HG02852 (cell line): Measurements from ENCODE around the gene FUNDC2.
"Not testable (repeated sequence)": the region's sequence is repeated elsewhere in the genome, so short reads cannot be mapped to it uniquely, and the experiment has no call there.

Source experiments
- ATAC-seq: cut with Tn5 transposase; IDR thresholded peaks from one replicate; pipeline ENCODE4 v1.9.1; 2021; ENCODE audit warnings: mild to moderate bottlenecking, moderate library complexity; ENCODE audit not compliant: unreplicated experiment

Gene FUNDC2

DNA sequence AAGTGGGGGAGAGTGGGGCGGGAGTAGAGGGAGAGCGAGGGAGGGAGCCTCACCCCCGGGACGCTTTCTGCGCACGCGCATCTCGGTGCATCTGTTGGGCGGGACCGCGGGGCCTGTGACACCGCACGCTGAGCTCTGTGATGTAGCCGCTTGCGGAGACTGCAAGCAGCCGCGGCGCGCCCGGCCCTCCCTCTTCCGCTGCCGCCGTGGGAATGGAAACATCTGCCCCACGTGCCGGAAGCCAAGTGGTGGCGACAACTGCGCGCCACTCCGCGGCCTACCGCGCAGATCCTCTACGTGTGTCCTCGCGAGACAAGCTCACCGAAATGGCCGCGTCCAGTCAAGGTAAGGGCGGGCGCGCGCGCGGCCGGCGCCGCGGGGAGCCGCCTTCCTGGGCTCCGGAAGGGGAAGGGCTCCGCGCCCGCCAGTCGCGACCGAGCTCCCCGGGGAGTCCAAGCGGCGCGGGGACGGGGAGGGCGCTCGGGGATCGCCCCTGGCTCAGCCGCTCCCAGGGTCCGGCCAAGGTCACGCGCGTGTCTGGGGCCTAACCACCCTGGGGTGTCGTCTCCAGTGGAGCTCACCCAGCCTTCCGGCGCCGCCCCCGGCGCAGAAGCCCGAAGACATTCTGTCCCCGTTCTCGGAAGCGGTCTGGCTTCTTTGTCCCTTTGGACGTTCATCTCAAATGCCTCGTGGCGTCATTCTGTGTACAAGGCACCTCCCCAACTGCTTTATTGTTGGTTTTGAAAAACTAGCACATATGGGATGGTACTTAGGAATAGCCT lies at the start of gene FUNDC2:
TSS of gene FUNDC2 (plus strand) at position 118 of the 782 bp plus-strand sequence. CDS start at position 213, 95 bp downstream.
- ATAC-seq = peak; percentile 87

DNA sequence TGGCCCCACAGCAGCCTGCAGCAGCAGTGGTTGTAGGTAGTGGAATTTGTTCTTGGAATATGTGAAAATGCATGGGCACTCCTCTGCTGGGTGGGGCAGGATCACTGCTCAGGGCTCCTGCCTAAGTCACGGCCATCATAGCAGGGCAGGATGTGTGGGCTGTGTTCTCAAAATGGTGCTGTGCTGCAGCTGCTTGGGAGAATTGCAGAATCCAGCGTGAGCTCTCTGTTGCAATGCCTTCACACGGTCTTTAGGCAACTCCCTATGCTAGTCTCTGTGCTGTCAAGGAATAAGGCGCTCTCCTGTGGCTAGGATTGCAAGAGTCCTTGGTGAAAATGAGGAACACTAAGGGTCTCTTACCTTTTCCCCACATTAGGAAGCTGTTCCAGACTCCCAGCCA lies 47.0 kb upstream of the FUNDC2 start:
- no peak for ATAC-seq

GRCh38 chrX:154980330-154981115 lies 46.1 kb upstream of the FUNDC2 start:
- peak; percentile 99 for ATAC-seq

GRCh38 chrX:154981116-154981411 lies 45.6 kb upstream of the FUNDC2 start:
- ATAC-seq = peak; percentile 33

- ATAC-seq = no peak
Observed at GRCh38 chrX:154986826-154987575, 39.6 kb upstream of the FUNDC2 start.

DNA sequence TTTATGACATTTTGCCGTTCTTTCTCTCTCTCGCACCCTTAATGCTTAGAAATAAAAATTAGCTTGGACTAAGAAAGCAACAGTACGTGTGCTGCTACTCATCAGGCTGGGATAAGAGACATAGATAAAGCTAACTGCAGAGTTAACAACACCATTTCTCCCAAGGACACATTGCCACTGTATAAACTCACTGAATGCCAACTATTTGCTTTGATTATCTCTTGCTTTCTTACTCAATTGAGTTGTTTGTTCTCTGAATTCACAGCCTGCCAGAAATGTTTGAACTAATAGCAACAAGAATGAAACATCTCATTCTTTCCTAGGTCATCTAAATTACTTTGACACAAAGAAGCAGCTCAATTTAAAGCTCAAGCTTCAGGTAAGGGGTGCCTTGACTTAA lies 38.7 kb upstream of the FUNDC2 start:
- ATAC-seq = no peak

- no peak for ATAC-seq
Observed at GRCh38 chrX:154988719-154989118, 37.9 kb upstream of the FUNDC2 start.

DNA sequence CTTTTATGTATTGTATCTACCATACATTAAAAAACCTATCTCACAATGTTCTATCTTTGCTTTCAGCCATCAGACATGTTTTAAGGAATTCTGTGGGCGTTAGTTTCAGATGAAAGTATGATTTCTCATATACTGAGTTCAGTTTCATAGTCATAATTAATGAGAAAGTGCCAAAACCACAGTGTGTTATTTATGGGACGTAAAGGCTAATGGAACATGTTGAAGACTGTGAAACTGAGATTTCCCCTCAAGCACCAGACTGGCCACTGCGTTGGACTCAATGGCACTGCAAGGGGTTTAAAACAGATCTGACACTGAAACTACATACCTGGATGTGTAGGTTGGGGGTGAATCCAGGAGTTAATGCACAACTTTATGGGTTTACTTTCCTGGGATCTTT lies 36.1 kb upstream of the FUNDC2 start:
- peak; percentile 56 for ATAC-seq

DNA sequence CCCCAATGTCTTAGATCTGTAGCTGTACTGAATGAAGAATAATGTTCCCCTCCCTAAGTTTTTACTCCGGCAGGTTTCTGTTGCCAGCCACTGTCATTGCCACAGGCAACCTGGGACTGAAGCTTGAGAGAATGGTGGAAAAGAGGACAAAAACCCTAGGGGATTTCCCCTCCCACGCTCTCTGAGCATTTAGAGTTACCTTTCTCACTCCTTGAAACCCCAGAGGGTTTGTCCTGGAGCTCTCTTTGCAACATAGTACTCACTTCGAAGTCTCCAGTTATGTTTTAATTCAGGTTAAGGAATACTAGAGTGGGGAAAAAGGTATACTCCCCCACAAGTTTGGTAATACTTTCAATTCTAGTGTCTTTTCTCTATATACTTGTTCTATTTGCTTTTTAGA lies 35.6 kb upstream of the FUNDC2 start:
- ATAC-seq = peak; percentile 68

GRCh38 chrX:154991476-154991875 lies 35.2 kb upstream of the FUNDC2 start:
- no peak for ATAC-seq

DNA sequence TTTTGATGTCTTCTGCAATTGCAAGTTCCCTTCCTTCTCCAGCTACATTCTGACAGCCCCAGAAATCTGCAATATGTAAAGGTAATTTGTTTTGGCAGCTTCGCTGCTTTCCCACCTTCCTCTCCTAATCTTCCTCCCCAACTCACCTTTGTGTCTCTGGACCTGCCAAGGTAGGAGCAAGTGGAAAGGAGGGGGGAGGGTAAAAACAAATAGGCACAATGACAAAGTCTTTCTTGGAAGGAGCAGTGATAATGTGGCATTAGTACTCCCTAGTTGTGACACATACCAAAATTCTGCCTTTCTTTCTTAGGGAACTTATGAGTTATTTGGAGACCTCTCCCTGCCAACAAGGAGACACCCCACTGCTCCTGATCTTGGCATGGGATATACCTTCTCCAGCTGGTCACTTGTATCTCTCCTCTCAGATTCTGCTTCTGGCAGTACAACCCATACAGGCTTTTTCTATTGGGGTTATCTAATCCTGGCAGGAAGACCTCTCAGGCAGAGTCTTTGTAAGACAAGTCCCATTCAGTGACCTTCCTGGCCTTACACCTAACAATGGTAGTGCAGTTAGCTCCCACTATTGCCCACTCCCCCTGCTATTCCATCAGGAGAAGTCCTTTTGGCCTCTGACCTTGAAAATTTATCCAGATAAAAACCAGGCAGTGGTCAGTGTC lies 28.3 kb upstream of the FUNDC2 start:
- no peak for ATAC-seq

DNA sequence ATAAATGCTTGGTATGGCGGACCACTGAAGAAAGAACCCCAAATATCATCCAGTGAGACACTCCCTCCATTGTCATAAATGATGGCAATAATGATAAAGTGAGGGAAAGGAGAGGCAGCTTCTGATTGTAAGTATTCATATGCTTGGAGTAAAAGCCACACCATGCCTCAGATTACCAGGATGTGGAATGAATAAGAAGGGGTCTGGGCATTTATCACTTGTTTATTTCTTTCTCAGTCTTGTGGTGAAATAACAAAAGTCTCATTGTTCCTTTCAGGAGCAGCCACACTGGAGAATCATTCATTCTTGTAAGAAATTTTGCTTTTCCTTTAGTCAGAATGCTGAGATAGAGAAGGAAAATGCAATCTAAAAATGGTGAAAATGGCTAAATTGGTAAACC lies 25.8 kb upstream of the FUNDC2 start:
- no peak for ATAC-seq

- ATAC-seq = no peak
Observed at GRCh38 chrX:155001873-155002272, 24.8 kb upstream of the FUNDC2 start.

DNA sequence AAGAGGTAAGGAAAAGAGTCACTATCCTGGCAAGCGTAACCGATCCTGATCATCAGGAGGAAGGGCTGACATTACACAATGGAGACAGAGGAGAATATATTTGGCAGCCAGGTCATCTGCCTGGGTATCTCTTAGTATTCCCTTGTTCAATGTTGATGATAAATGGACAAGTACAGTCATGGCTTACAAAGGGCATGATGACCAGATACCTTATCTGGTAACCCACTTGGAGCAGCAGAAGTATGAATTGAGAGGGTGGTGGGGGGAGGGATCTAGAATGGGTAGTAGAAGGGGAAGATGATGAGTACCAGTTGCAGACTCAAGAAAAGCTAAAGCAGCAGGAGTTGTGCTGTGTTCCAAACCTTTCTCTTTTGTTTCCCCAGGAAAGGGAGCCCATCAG lies 21.5 kb upstream of the FUNDC2 start:
- no peak for ATAC-seq

GRCh38 chrX:155006379-155006778 lies 20.3 kb upstream of the FUNDC2 start:
- not testable (repeated sequence) for ATAC-seq

GRCh38 chrX:155006913-155007671 lies 19.6 kb upstream of the FUNDC2 start:
- not testable (repeated sequence) for ATAC-seq

GRCh38 chrX:155008578-155008977 lies 18.1 kb upstream of the FUNDC2 start:
- not testable (repeated sequence) for ATAC-seq

- ATAC-seq = no peak
Observed at GRCh38 chrX:155009994-155010472, 16.6 kb upstream of the FUNDC2 start.

DNA sequence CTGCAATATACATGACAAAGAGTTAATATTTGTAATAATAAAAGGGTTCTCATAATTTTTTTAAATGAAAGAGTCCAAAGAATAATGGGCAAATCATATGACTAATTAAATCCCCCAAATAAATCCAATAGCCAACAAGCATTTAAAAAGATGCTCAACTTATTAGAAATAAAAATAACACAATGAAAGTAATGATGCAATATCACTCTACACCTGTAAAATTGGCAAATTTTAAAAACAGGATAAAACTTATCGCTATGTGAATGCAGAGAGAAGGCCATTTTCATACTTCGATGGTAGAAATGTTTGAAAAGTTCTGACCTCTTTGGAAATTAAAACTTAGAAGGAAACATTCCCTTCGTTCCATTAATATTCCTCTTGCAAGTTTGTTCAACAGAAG lies 6.1 kb upstream of the FUNDC2 start:
- ATAC-seq = no peak

GRCh38 chrX:155022585-155022984 lies 4.1 kb upstream of the FUNDC2 start, which contains the start of gene F8:
F8 (minus strand) TSS chrX:155022723; CDS start chrX:155022552, 171 bp downstream.
- ATAC-seq = no peak
